Left lung (tissue), 10 donors: ENCODE data around the gene RPS21. TPM values are rescaled to one million over a fixed set of nuclear protein-coding genes. Genes with fewer than 3 reads are reported as not detected.

Experiments
- ATAC-seq: fragments of 200-7000 bp; cut with Tn5 transposase; one replicate; pipeline ENCODE4 v1.9.1; 2020; ENCODE audit warnings: moderate library complexity
- DNase-seq, 4 donors: peaks; one replicate each; pipeline ENCODE4 v3.0.0-alpha.2; 2013 to 2020
- H3K27ac ChIP-seq, 2 donors: fragments of 200-600 bp; sonication (generic) in 1 of 2; one replicate each; pipeline versions ENCODE4 v1.5.0 to v1.8.0; 2020 to 2021
- H3K27me3 ChIP-seq, 2 donors: fragments of 200-600 bp; sonication (generic) in 1 of 2; one replicate each; pipeline versions ENCODE4 v1.5.0 to v1.8.0; 2020 to 2021
- H3K36me3 ChIP-seq, 2 donors: fragments of 200-600 bp; sonication (generic) in 1 of 2; one replicate each; pipeline versions ENCODE4 v1.5.0 to v1.8.0; 2020 to 2021
- H3K4me1 ChIP-seq, 2 donors: fragments of 200-600 bp; one replicate each; pipeline ENCODE4 v1.8.0; 2021
- H3K4me3 ChIP-seq, 2 donors: fragments of 200-600 bp; sonication (generic) in 1 of 2; one replicate each; pipeline versions ENCODE4 v1.5.0 to v1.8.0; 2020 to 2021; ENCODE audit warnings: mild to moderate bottlenecking in 1 of 2
- H3K9me3 ChIP-seq, 2 donors: fragments of 200-600 bp; sonication (generic) in 1 of 2; one replicate each; pipeline versions ENCODE4 v1.5.0 to v1.8.0; 2020 to 2021
- CTCF ChIP-seq, 2 donors: fragments of 200-600 bp; sonication (generic) in 1 of 2; IDR thresholded peaks; one replicate each; pipeline versions ENCODE4 v1.5.0 to v1.8.0; 2021; ENCODE audit warnings: antibody characterized with exemption in 2 of 2
- intact Hi-C, 2 donors: fragments of 100-400 bp; cut with DNase I; formaldehyde crosslinking; loops; one replicate each; pipeline versions ENCODE4 v1.11.2 to v1.14.2; 2022
- polyA plus RNA-seq, 6 donors: library from polyadenylated mRNA; unstranded; fragments of 120-200 nt; gene quantifications; one replicate each; pipeline ENCODE4 v1.2.1, GENCODE V29; 2013; ENCODE audit not compliant: insufficient read length in 6 of 6
- total RNA-seq, 2 donors: library from RNA; stranded (reverse); fragmentation: NEBNext Ultra II Directional; extraction: Animal tissue kit (Norgen Biotek cat#: 25700); gene quantifications; one replicate each; pipeline ENCODE4 v1.2.1, GENCODE V29; 2021
- donor health status: DM: no; HTN: yes; CAD: no.
- donor health status: DM: no; HTN: no; CAD: no.

RPS21 gene
- total and polyA plus RNA-seq, 8 donors: 928 to 1,176 (median 1,013) TPM

- no peak for TF ChIP-seq CTCF (IDR thresholded peaks at IDR 0.05)
Observed at GRCh38 chr20:62350098-62350628, 36.7 kb upstream of the RPS21 start.

GRCh38 chr20:62350629-62351422, 36.1 kb upstream of the RPS21 start:
- H3K9me3 ChIP-seq: no peaks in the 10 kb centered on the region
- peak overlapping the region; percentile 19 to 53 for H3K27ac ChIP-seq
- ATAC-seq (peak; percentile 16), DNase-seq (peak in 1 of 4 donors; percentile 76)
- H3K27me3 ChIP-seq: no peaks in the 10 kb centered on the region
- TF ChIP-seq CTCF (IDR thresholded peaks at IDR 0.05): no peak
- no peak overlapping the region for H3K4me3 ChIP-seq
- H3K36me3 ChIP-seq: peaks cover 0 to 59% of the 10 kb centered on the region in 2 donors
- peaks cover 9 to 29% of the 10 kb centered on the region in 2 donors for H3K4me1 ChIP-seq
- intact Hi-C loops: no loop called here

More at GRCh38 chr20:62350098-62350628, 36.7 kb upstream of the RPS21 start:
- H3K9me3 ChIP-seq: no peaks in the 10 kb centered on the region
- no peak overlapping the region for H3K4me3 ChIP-seq
- intact Hi-C loops: no loop called here
- H3K4me1 ChIP-seq: peaks cover 2 to 23% of the 10 kb centered on the region in 2 donors
- peak overlapping the region; percentile 19 to 53 for H3K27ac ChIP-seq
- H3K36me3 ChIP-seq: peaks cover 0 to 65% of the 10 kb centered on the region in 2 donors
- ATAC-seq (peak; percentile 84), DNase-seq (peak in 3 of 4 donors; percentile 69 to 89 (median 77))
- H3K27me3 ChIP-seq: no peaks in the 10 kb centered on the region

- intact Hi-C loops: no loop called here
- Histone ChIP-seq H3K27ac (peak overlapping the region in 1 of 2 donors; percentile 53), H3K36me3 (peaks cover 0 to 49% of the 10 kb centered on the region in 2 donors), H3K27me3 (peaks cover 0 to 2% of the 10 kb centered on the region in 2 donors), H3K9me3 (no peaks in the 10 kb centered on the region), H3K4me3 (no peak overlapping the region), H3K4me1 (peaks cover 18 to 39% of the 10 kb centered on the region in 2 donors)
- TF ChIP-seq CTCF (IDR thresholded peaks at IDR 0.05): no peak
- DNase-seq (peak in 1 of 4 donors; percentile 78), ATAC-seq (no peak)
Observed at GRCh38 chr20:62351469-62352401, 35.2 kb upstream of the RPS21 start.

- Histone ChIP-seq H3K4me3 (no peak overlapping the region), H3K27me3 (peaks cover 0 to 12% of the 10 kb centered on the region in 2 donors), H3K9me3 (no peaks in the 10 kb centered on the region), H3K4me1 (peaks cover 27 to 48% of the 10 kb centered on the region in 2 donors), H3K36me3 (peaks cover 0 to 40% of the 10 kb centered on the region in 2 donors), H3K27ac (no peak overlapping the region)
- DNase-seq (peak in 1 of 4 donors; percentile 80), ATAC-seq (no peak)
- no peak for TF ChIP-seq CTCF (IDR thresholded peaks at IDR 0.05)
- intact Hi-C loops: no loop called here
Observed at GRCh38 chr20:62352402-62353288, 34.3 kb upstream of the RPS21 start.
